H1 (cell line): Measurements from ENCODE around the gene LUZP1.

Experiments used
- ASH2L ChIP-seq: fragments of 200-600, 300-600 bp; sonication (generic); IDR thresholded peaks from one replicate; pipeline ENCODE4 v1.7.1; 2017; ENCODE audit warnings: low read length
- CTCF ChIP-seq, 3 experiments: IDR thresholded peaks; 1 replicate in 2 of 3; 2 replicates in 1 of 3; pipeline versions ENCODE4 v1.5.1 to v1.6.1; 2011; ENCODE audit warnings: low read length in 3 of 3, mild to moderate bottlenecking in 3 of 3, inconsistent platforms in 2 of 3, low read depth in 1 of 3, moderate library complexity in 1 of 3; ENCODE audit not compliant: insufficient read depth in 1 of 3; ENCODE audit errors: control extremely low read depth in 1 of 3
- EP300 ChIP-seq, 2 experiments: IDR thresholded peaks; 1 replicate in 1 of 2; 2 replicates in 1 of 2; pipeline ENCODE4 v1.6.1; 2011 to 2012; ENCODE audit warnings: low read depth in 2 of 2, low read length in 2 of 2, mild to moderate bottlenecking in 2 of 2, borderline replicate concordance in 1 of 2, inconsistent platforms in 1 of 2, moderate library complexity in 1 of 2
- JUND ChIP-seq: IDR thresholded peaks from 2 replicates; pipeline ENCODE4 v1.6.1; 2011; ENCODE audit warnings: mild to moderate bottlenecking, improper control_type of control experiment, low read length
- POLR2A ChIP-seq, 2 experiments: IDR thresholded peaks; 1 replicate in 1 of 2; 2 replicates in 1 of 2; pipeline ENCODE4 v1.6.1; 2011; ENCODE audit warnings: low read depth in 2 of 2, low read length in 2 of 2, mild to moderate bottlenecking in 2 of 2; ENCODE audit errors: control extremely low read depth in 1 of 2

DNA sequence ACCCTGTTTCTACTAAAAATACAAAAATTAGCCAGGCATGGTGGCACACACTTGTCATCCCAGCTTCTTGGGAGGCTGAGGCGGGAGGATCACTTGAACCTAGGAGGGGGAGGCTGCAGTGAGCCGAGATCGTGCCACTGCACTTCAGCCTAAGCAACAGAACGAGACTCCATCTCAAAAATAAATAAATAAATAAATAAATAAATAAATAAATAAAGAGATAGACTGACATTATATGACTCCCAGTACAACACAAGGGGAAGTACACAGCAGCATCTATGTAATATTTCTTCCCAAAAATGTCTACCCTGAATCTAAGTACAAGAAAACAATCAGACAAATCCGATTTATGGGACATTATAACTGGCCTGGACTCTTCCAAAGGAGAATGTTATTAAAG lies 35.1 kb downstream of the LUZP1 start:
- TF ChIP-seq JUND (no peak), ASH2L (no peak), CTCF (IDR thresholded peaks at IDR 0.05; ENCODE audit: control extremely low read depth in 1 of 3, insufficient read depth in 1 of 3, low read depth in 1 of 3, low read length in 3 of 3) (no peak), EP300 (IDR thresholded peaks at IDR 0.05; ENCODE audit: borderline replicate concordance in 1 of 2, low read depth in 2 of 2, low read length in 2 of 2) (no peak), POLR2A (IDR thresholded peaks at IDR 0.05; ENCODE audit: control extremely low read depth in 1 of 2, low read depth in 2 of 2, low read length in 2 of 2) (no peak)
